Mesenchymal stem cell (in vitro differentiated cells and primary cell): ENCODE data around the gene GARIN5B.
A peak's percentile ranks its signal among the peaks of the same experiment; 100 is the strongest.

Experiments used
- DNase-seq: peaks from one replicate; pipeline ENCODE4 v3.0.0-alpha.2; 2013
- H2AFZ ChIP-seq: one replicate; pipeline ENCODE4 v1.6.1; 2013; ENCODE audit warnings: low read depth, mild to moderate bottlenecking, control low read depth, inconsistent platforms, low read length, moderate library complexity
- H2AK5ac ChIP-seq: 2 replicates; pipeline ENCODE4 v1.6.1; 2013; ENCODE audit warnings: low read length, moderate library complexity, mild to moderate bottlenecking, inconsistent platforms; ENCODE audit not compliant: severe bottlenecking
- H2BK120ac ChIP-seq: one replicate; pipeline ENCODE4 v1.6.1; 2013; ENCODE audit warnings: low read depth, mild to moderate bottlenecking, inconsistent platforms, low read length, moderate library complexity
- H2BK12ac ChIP-seq, 2 experiments: one replicate each; pipeline ENCODE4 v1.6.1; 2013; ENCODE audit warnings: inconsistent platforms in 2 of 2, low read length in 2 of 2, mild to moderate bottlenecking in 2 of 2, moderate library complexity in 2 of 2, control low read depth in 1 of 2
- H2BK15ac ChIP-seq: one replicate; pipeline ENCODE4 v1.6.1; 2013; ENCODE audit warnings: mild to moderate bottlenecking, low read depth, inconsistent platforms; ENCODE audit not compliant: poor library complexity, severe bottlenecking
- H2BK5ac ChIP-seq: 2 replicates; pipeline ENCODE4 v1.6.1; 2013; ENCODE audit warnings: low read depth, mild to moderate bottlenecking, low read length, control low read depth, inconsistent platforms; ENCODE audit not compliant: poor library complexity, severe bottlenecking
- H3K14ac ChIP-seq, 2 experiments: one replicate each; pipeline ENCODE4 v1.6.1; 2013; ENCODE audit warnings: inconsistent platforms in 2 of 2, low read length in 2 of 2, control low read depth in 1 of 2, mild to moderate bottlenecking in 1 of 2, moderate library complexity in 1 of 2
- H3K18ac ChIP-seq, 2 experiments: one replicate each; pipeline ENCODE4 v1.6.1; 2013; ENCODE audit warnings: inconsistent platforms in 2 of 2, low read length in 2 of 2, control low read depth in 1 of 2, low read depth in 1 of 2, mild to moderate bottlenecking in 1 of 2
- H3K23ac ChIP-seq, 2 experiments: one replicate each; pipeline ENCODE4 v1.6.1; 2013; ENCODE audit warnings: inconsistent platforms in 2 of 2, low read length in 2 of 2, mild to moderate bottlenecking in 2 of 2, moderate library complexity in 2 of 2, control low read depth in 1 of 2
- H3K27ac ChIP-seq: 2 replicates; pipeline ENCODE4 v1.5.1; 2013; ENCODE audit warnings: mild to moderate bottlenecking, moderate library complexity, low read length, control low read depth, inconsistent platforms; ENCODE audit not compliant: poor library complexity, severe bottlenecking
- H3K27me3 ChIP-seq, 2 experiments: 2 replicates each; pipeline versions ENCODE4 v1.6.1 to v1.7.0; 2013; ENCODE audit warnings: low read length in 2 of 2, mild to moderate bottlenecking in 2 of 2, moderate library complexity in 2 of 2, control low read depth in 1 of 2, inconsistent platforms in 1 of 2; ENCODE audit not compliant: control insufficient read depth in 1 of 2, insufficient read depth in 1 of 2
- H3K36me3 ChIP-seq, 2 experiments: 2 replicates each; pipeline versions ENCODE4 v1.6.1 to v1.7.0; 2013; ENCODE audit warnings: low read length in 2 of 2, control low read depth in 1 of 2, inconsistent platforms in 1 of 2, low read depth in 1 of 2, mild to moderate bottlenecking in 1 of 2; ENCODE audit not compliant: insufficient read depth in 2 of 2, control insufficient read depth in 1 of 2
- H3K4ac ChIP-seq, 2 experiments: one replicate each; pipeline ENCODE4 v1.6.1; 2013; ENCODE audit warnings: inconsistent platforms in 2 of 2, low read length in 2 of 2, mild to moderate bottlenecking in 2 of 2, moderate library complexity in 2 of 2, control low read depth in 1 of 2, low read depth in 1 of 2
- H3K4me1 ChIP-seq: 2 replicates; pipeline ENCODE4 v1.6.1; 2013; ENCODE audit warnings: low read depth, low read length, control low read depth; ENCODE audit not compliant: control insufficient read depth, insufficient read depth
- H3K4me2 ChIP-seq: 2 replicates; pipeline ENCODE4 v1.6.1; 2013; ENCODE audit warnings: low read length, mild to moderate bottlenecking, inconsistent platforms; ENCODE audit not compliant: poor library complexity, severe bottlenecking
- H3K4me3 ChIP-seq, 2 experiments: 2 replicates each; pipeline versions ENCODE4 v1.5.1 to v1.7.0; 2013; ENCODE audit warnings: low read length in 2 of 2, mild to moderate bottlenecking in 2 of 2, control low read depth in 1 of 2, low read depth in 1 of 2; ENCODE audit not compliant: insufficient read depth in 1 of 2
- H3K79me1 ChIP-seq: replicated peaks from 2 replicates; pipeline ENCODE4 v1.6.1; 2013; ENCODE audit warnings: mild to moderate bottlenecking, control low read depth, low read length, inconsistent platforms; ENCODE audit not compliant: poor library complexity, severe bottlenecking
- H3K9ac ChIP-seq: 2 replicates; pipeline ENCODE4 v1.7.0; 2013; ENCODE audit warnings: mild to moderate bottlenecking, low read length, moderate library complexity
- H3K9me3 ChIP-seq: 2 replicates; pipeline ENCODE4 v1.7.0; 2013; ENCODE audit warnings: mild to moderate bottlenecking, low read length; ENCODE audit not compliant: control insufficient read depth
- H4K8ac ChIP-seq: one replicate; pipeline ENCODE4 v1.6.1; 2013; ENCODE audit warnings: inconsistent platforms, mild to moderate bottlenecking, low read length, moderate library complexity
- H4K91ac ChIP-seq: one replicate; pipeline ENCODE4 v1.6.1; 2013; ENCODE audit warnings: mild to moderate bottlenecking, low read length, inconsistent platforms
- WGBS: methylation state at CpG from one replicate; pipeline ENCODE4 v1.1.7; 2013; ENCODE audit warnings: mixed read lengths; 5-methylcytosine and 5-hydroxymethylcytosine counted together

GARIN5B gene

DNA sequence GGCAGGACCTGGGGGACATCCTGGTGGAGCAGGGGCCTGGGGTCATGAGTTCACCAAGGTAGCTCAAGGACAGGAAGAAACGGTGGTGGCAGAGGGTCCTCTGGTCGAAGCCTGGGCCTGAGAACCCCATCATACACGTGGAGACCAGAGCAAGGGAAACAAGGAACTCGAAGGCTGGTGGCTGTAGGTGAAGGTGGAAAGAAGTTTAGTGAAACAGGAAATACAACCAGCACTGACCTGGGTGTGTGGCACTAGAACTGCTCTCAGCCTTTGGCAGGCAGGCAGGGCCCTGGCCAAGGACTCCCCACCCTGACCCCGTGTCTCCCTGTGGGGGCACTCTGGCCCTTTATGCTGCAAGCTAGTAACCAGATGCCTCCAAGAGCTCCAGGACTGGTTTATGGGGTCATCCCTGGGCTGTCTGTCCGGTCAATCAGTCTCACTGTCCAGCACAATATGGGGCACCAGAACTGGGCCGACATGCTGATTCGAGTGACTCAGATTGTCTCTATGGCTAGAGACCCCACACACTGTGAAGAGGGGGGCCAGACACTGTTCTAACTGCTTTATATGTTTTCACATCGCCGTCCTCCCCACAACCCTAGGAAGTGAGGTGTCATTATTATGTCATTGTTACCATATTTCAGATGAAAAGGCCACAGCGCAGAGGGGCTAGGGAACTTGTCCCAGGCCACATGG, 12.3 kb downstream of the GARIN5B start:
- H2AK5ac ChIP-seq, result no peak overlapping the region
- no peak overlapping the region for H2BK120ac ChIP-seq
- H3K36me3 ChIP-seq, result peaks cover 0 to 25% of the 10 kb centered on the region in 2 experiments
- no peak overlapping the region for H4K91ac ChIP-seq
- H3K9me3 ChIP-seq, result no peaks in the 10 kb centered on the region
- H2BK15ac ChIP-seq, result no peak overlapping the region
- H3K9ac ChIP-seq, result no peak overlapping the region
- H3K4me3 ChIP-seq, result no peak overlapping the region
- H3K4ac ChIP-seq, result no peak overlapping the region
- H2BK12ac ChIP-seq, result no peak overlapping the region
- H2AFZ ChIP-seq, result no peak overlapping the region
- 81% methylated on average over 11 of the region's 11 CpGs for WGBS
- H3K4me1 ChIP-seq, result peaks cover 32% of the 10 kb centered on the region
- no peak overlapping the region for H2BK5ac ChIP-seq
- H4K8ac ChIP-seq, result no peak overlapping the region
- no peak for DNase-seq
- H3K27ac ChIP-seq, result no peak overlapping the region
- peaks cover 36 to 49% of the 10 kb centered on the region in 2 experiments for H3K27me3 ChIP-seq
- no peak overlapping the region for H3K18ac ChIP-seq
- H3K4me2 ChIP-seq, result no peak overlapping the region
- H3K14ac ChIP-seq, result no peak overlapping the region
- no peaks in the 10 kb centered on the region for H3K79me1 ChIP-seq
- no peak overlapping the region for H3K23ac ChIP-seq

GRCh38 chr19:55348317-55349034, 14.6 kb downstream of the GARIN5B start:
- H2BK5ac ChIP-seq, result no peak overlapping the region
- H3K14ac ChIP-seq, result no peak overlapping the region
- peaks cover 31% of the 10 kb centered on the region for H3K4me1 ChIP-seq
- H3K9me3 ChIP-seq, result no peaks in the 10 kb centered on the region
- H3K36me3 ChIP-seq, result peaks cover 4 to 45% of the 10 kb centered on the region in 2 experiments
- H2AFZ ChIP-seq, result no peak overlapping the region
- no peak overlapping the region for H3K9ac ChIP-seq
- H3K27ac ChIP-seq, result no peak overlapping the region
- peak overlapping the region; percentile 27 for H4K91ac ChIP-seq
- H3K23ac ChIP-seq, result no peak overlapping the region
- H3K4me2 ChIP-seq, result no peak overlapping the region
- no peak for DNase-seq
- WGBS, result 41% methylated on average over 19 of the region's 22 CpGs
- no peak overlapping the region for H4K8ac ChIP-seq
- H3K79me1 ChIP-seq, result no peaks in the 10 kb centered on the region
- H3K4ac ChIP-seq, result no peak overlapping the region
- peaks cover 23 to 33% of the 10 kb centered on the region in 2 experiments for H3K27me3 ChIP-seq
- H3K4me3 ChIP-seq, result no peak overlapping the region
- no peak overlapping the region for H2AK5ac ChIP-seq
- H3K18ac ChIP-seq, result no peak overlapping the region
- H2BK15ac ChIP-seq, result no peak overlapping the region
- no peak overlapping the region for H2BK12ac ChIP-seq
- peak overlapping the region; percentile 7 for H2BK120ac ChIP-seq

DNA sequence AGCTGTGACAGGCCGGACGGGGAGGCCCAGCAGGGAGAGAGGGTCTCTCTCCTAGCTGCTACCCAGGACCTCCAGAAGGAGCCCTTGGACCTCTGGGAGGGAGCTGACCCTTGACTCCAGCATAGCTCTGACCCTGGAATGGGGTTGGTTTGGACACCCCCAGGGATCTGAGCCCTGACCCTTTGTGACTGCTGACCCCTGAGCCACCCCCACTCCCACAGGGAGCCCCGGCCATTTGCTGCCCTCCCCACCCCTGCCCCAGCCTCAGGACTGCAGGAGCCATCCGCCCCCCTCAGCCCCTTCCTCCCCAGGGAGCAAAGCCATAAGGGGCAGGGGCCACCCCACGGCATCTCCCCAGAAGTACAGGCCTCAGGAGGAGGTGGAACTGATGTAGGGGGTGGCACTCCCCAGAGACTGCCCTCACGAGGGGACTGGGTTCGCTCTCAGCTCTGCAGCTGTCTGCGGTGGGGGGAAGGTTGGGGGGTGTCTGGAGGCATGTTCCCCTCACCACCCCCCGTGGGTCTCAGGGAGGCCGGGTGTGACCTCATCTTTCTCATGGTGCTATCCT, 15.5 kb downstream of the GARIN5B start:
- Histone ChIP-seq H2BK15ac (no peak overlapping the region), H2BK12ac (no peak overlapping the region), H3K27ac (no peak overlapping the region), H3K4me2 (no peak overlapping the region), H3K23ac (no peak overlapping the region), H2AK5ac (no peak overlapping the region), H3K4me3 (no peak overlapping the region), H3K36me3 (peaks cover 14 to 55% of the 10 kb centered on the region in 2 experiments), H3K27me3 (peaks cover 13 to 23% of the 10 kb centered on the region in 2 experiments), H2AFZ (no peak overlapping the region), H3K79me1 (no peaks in the 10 kb centered on the region), H3K9ac (no peak overlapping the region), H3K4ac (no peak overlapping the region), H2BK120ac (no peak overlapping the region), H3K4me1 (peaks cover 30% of the 10 kb centered on the region), H3K14ac (no peak overlapping the region), H3K18ac (no peak overlapping the region), H2BK5ac (no peak overlapping the region), H4K8ac (no peak overlapping the region), H3K9me3 (no peaks in the 10 kb centered on the region), H4K91ac (peak overlapping the region; percentile 27)
- DNase-seq, result no peak
- 89% methylated on average over 7 of the region's 10 CpGs for WGBS

- no peak overlapping the region for H2AFZ ChIP-seq
- no peak overlapping the region for H3K23ac ChIP-seq
- no peak overlapping the region for H2BK12ac ChIP-seq
- peaks cover 7 to 17% of the 10 kb centered on the region in 2 experiments for H3K27me3 ChIP-seq
- no peak overlapping the region for H3K4ac ChIP-seq
- H3K4me3 ChIP-seq, result no peak overlapping the region
- H3K79me1 ChIP-seq, result peaks cover 1% of the 10 kb centered on the region
- H3K18ac ChIP-seq, result no peak overlapping the region
- 96% methylated on average over 39 of the region's 41 CpGs for WGBS
- no peak overlapping the region for H3K4me2 ChIP-seq
- peaks cover 35% of the 10 kb centered on the region for H3K4me1 ChIP-seq
- H2BK5ac ChIP-seq, result no peak overlapping the region
- peak overlapping the region; percentile 38 for H3K9ac ChIP-seq
- no peak overlapping the region for H2AK5ac ChIP-seq
- H2BK120ac ChIP-seq, result no peak overlapping the region
- no peak for DNase-seq
- no peaks in the 10 kb centered on the region for H3K9me3 ChIP-seq
- no peak overlapping the region for H3K27ac ChIP-seq
- H4K8ac ChIP-seq, result no peak overlapping the region
- H3K14ac ChIP-seq, result no peak overlapping the region
- H4K91ac ChIP-seq, result no peak overlapping the region
- H3K36me3 ChIP-seq, result peaks cover 16 to 61% of the 10 kb centered on the region in 2 experiments
- H2BK15ac ChIP-seq, result no peak overlapping the region
These were observed 16.2 kb downstream of the GARIN5B start for GRCh38 chr19:55346725-55347441.
